Ureter (tissue), 1 donor: Measurements from ENCODE around the gene NECAP2. TPM values are rescaled to one million over a fixed set of nuclear protein-coding genes. Genes with fewer than 3 reads are reported as not detected.
"Not testable (repeated sequence)": the region's sequence is repeated elsewhere in the genome, so short reads cannot be mapped to it uniquely, and the experiment has no call there.

Experiments
- DNase-seq: peaks from one replicate; pipeline ENCODE4 v3.0.0-alpha.2; 2020; ENCODE audit warnings: low spot score
- total RNA-seq: library from RNA; stranded (reverse); gene quantifications from one replicate; pipeline ENCODE4 v1.2.4, GENCODE V29; 2023
- donor health status: DM: yes; HTN: yes; CAD: no.

The NECAP2 gene
- total RNA-seq, 1 donor from 2014 or later: 40.6 TPM

GRCh38 chr1:16498573-16499413 lies 58.3 kb downstream of the NECAP2 start:
- DNase-seq: peak; percentile 89

DNA sequence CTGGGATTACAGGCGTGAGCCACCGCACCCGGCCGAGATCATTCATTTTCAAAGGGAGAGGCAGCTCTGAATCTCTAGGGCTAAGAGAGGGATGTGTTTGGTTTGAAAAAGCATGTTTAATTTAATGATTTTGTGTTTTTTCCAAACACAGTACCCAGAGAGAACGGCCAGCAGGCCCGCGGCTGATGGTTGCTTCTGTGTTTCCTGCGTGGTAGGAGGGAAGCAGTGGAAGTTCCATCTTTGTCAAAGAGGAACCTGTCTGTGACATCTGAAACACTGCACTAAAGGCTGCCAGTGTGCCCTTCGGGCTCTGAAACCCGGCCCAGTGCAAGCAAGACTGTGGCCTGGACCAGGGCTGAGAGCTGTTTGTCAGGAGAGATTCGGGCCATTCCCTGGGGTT lies 59.9 kb downstream of the NECAP2 start:
- not testable (repeated sequence) for DNase-seq

DNA sequence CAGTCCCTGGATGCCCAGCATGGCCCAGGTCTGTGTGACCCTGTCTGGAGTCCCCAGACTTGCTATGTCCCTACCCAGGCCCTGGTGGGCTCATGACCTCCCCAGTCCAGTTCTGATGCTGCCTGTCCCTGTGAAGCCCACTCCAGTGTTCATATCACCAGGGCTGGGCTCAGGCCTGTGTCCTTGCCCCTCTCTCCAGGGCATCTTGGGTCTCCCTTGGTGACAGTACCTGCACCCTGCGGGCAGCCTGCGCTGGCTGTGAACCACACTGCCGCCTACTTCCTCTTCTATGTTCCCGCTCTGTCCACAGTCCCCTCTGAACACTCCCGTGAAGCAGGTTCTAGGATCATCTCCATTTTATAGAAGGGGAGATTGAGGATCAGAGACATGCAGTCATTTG lies 60.5 kb downstream of the NECAP2 start:
- DNase-seq: not testable (repeated sequence)

DNA sequence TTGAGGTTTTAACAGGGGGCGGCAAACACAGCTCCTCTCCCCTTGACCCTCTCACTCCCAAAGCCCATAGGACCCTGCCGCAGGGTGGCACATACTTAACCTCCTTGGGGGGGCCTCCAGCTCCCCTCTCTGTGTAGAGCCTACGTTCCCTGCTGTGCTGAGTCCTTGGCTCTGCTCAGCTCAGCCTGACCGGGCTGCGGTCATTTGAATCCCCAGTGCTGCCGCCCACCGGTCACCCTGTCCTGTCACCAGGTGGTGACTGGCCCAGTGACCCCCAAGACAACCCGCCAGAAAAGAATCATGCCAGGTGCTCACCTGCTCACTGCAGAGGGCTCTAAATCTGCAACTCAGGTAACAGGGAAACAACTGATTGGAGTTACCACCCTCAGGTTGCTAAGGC lies 60.9 kb downstream of the NECAP2 start:
- DNase-seq: not testable (repeated sequence)

- no peak for DNase-seq
These were observed 63.0 kb downstream of the NECAP2 start for GRCh38 chr1:16503494-16503893.

DNA sequence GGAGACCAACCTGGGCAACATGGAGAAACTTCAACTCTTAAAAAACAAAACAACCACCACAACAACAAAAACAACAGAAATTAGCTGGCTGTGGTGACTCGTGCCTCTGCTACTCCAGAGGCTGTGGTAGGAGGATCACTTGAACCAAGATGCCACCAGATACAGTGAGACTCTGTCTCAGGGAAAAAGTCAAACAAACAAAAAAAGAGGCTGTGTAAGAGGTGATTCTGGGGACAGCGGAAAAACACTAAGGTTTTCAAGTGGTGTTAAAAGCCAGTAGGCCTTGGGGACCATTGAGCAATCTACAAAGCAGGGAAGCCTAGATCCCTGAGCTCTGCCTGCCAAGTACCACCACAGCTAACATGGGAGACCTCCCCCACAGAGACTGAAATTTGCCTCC lies 65.3 kb downstream of the NECAP2 start:
- DNase-seq: not testable (repeated sequence)

GRCh38 chr1:16506364-16507136 lies 66.0 kb downstream of the NECAP2 start:
- not testable (repeated sequence) for DNase-seq

- DNase-seq: not testable (repeated sequence)
These were observed 68.4 kb downstream of the NECAP2 start for GRCh38 chr1:16508861-16509445.

Other genes with a start within 250 kb of the NECAP2 start
- gene ARHGEF19, start 228.1 kb upstream of the NECAP2 start, total RNA-seq: 24.8 TPM
- 9.0 TPM for gene CPLANE2, start 203.5 kb upstream of the NECAP2 start, total RNA-seq
- 33.1 TPM for gene FBXO42, start 88.2 kb upstream of the NECAP2 start, total RNA-seq
- 131 TPM for gene SZRD1, start 73.5 kb upstream of the NECAP2 start, total RNA-seq
- not detected for gene SPATA21, start 3.3 kb upstream of the NECAP2 start, total RNA-seq
- 1,626 TPM for gene RNU1-1, start 73.6 kb downstream of the NECAP2 start, total RNA-seq
- 61.9 TPM for gene NBPF1, start 172.8 kb downstream of the NECAP2 start, total RNA-seq
- 1,626 TPM for gene RNU1-3, start 226.2 kb downstream of the NECAP2 start, total RNA-seq